Caki2 (cell line): ENCODE results near the gene AMTN. TPM values are rescaled to one million over a fixed set of nuclear protein-coding genes. Genes with fewer than 3 reads are reported as not detected.

Source experiments
- DNase-seq: peaks from one replicate; pipeline ENCODE4 v3.0.0-alpha.2; 2015; ENCODE audit warnings: low read depth
- in situ Hi-C: cut with HindIII; loops from 2 replicates; pipeline ENCODE4 v1.10.0; 2016; ENCODE audit warnings: low sequenced_read_pairs, low pct_unique_long_range_greater_than_20kb, mixed read lengths
- total RNA-seq: library from RNA; depleted of rRNA; stranded (reverse); fragments of >200 nt; shearing (Covaris generic); gene quantifications from 2 replicates; pipeline ENCODE4 v1.2.3, GENCODE V29; 2014; ENCODE audit warnings: low replicate concordance; rRNA removed

The AMTN gene
- total RNA-seq, 1 experiment from 2014 or later, result not detected

DNA sequence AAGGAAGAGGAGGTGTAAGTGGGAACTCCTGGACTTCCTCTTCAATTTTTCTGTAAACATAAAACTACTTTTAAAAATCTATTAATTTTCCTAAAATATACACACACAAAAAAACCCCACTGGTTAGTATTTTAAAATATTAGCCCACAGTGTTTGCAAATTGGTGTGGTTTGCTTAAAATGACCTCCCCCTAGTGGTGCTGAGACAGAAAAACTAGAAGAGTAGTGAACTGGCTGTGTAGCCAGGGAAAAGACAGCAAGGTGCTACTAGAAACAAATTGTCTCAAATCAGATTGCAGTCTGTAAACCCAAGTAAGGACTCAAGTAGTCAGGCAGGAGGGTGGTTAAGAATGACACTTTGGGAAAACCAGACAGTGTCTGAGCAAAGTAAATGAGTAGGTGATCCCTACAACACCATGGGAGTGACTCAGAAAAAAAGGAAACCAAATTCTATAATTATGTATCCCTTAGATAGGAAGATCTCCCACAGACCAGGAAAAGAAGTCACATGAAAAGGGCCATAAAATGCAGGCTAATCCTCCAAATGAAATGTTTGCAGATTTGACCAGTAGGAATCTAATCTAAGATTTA, 26.0 kb downstream of the AMTN start:
- in situ Hi-C loops, result no loop called here
- DNase-seq, result peak; percentile 19

DNA sequence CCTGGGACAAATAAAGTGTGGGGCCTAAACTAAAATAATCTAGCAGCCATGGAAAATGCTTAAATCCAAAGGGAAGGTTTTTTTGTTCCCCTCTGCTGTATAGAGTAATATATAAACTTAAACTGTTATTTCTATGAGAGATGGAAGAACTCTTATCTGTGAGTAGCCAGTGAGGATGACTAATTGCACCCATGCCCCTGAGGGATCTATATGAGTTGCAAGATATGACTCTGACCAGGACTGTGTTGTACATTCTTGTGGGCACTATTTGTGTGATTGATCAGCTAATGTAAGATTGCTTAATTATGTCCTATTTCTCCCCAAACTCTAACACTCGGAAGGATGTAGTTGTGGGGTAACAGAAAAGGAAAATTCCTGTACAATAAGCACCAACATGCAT, 38.5 kb downstream of the AMTN start:
- no peak for DNase-seq

DNA sequence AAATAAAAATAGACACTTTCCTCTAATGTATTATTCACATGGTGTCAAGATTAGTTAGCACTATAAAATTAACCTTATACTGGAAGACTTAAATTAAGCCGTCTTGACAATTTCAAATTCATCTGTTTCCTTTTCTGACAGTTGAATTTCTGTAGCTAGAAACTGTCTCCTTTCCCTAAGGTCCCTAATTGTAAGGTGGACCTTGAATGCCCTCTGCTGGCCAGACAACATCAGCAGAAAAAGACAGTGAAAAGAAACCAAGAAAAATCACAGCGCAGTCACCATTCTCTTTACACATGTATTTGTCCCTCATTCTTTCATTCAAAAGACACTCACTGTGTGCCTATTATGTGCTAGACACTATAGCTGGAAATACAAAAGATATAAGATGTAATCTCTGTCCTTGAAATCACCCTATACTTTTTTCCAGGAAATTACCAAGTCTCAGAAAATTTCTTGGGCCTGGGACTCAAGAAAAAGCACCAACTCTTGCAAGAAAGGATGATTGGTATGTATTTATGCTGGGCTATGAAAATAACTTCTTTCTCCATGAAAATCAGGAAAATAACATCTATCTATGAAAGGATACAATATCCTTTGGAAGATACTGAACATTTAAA, 41.0 kb downstream of the AMTN start:
- peak; percentile 37 for DNase-seq
- in situ Hi-C loops, result no loop called here

More for the DNA sequence above, 38.5 kb downstream of the AMTN start:
- in situ Hi-C loops, result no loop called here

DNA sequence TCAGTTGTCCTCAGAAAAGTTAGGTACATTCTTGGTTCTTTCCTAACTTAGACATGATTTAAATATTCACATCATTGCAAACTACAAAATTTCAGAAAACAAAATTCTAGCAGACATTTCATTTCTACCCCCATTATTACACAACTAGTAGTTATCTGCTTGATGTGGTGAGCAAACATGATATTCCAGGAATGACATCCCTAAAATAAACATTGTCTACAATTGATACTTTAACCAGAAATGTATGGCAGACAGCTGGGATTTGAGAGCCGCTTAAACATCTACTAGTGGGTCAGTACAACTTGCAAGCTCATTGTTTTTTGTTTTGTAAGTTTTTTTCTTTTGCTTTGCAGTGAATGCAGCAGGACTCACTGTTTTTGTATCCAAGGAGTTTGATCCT, 41.6 kb downstream of the AMTN start:
- DNase-seq, result no peak
- in situ Hi-C loops, result no loop called here

DNA sequence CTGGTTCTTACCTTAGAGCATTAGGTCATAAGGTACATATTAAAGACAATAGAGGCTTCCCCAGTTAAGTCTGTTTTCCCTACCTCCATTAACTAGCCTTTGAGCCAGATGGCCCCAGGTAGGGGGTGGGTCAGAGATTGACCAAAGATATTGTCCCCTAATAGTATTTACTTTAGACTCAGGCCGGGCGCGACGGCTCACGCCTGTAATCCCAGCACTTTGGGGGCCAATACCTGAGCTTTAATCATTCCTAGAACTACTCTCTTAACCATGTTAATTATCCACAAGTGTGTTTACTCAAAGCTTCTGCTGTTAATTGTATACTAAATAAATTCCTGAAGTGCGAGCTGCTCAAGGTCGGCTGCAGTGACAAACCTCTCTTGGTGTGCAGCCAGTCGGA, 45.7 kb downstream of the AMTN start:
- peak; percentile 5 for DNase-seq
- in situ Hi-C loops, result no loop called here

DNA sequence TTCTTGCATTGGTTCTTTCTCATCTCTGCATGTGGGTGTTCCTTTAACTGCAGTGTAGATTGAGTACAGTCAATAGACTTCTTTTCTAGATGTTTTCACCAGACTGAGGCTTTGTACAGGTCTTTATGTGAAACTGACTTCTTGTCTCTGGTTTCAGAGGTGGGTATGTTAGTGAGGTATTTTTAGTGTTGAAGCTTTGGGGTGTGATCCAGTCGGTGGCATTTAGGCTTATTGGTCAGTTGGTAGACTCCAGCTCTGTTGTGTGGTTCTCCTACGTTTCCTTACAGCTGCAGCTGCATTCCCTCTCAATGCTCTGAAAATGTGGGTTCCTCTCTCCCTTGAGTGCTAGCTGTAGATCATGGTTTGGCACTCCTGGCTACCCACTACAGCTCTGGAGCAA, 52.4 kb downstream of the AMTN start:
- in situ Hi-C loops, result no loop called here
- no peak for DNase-seq

DNA sequence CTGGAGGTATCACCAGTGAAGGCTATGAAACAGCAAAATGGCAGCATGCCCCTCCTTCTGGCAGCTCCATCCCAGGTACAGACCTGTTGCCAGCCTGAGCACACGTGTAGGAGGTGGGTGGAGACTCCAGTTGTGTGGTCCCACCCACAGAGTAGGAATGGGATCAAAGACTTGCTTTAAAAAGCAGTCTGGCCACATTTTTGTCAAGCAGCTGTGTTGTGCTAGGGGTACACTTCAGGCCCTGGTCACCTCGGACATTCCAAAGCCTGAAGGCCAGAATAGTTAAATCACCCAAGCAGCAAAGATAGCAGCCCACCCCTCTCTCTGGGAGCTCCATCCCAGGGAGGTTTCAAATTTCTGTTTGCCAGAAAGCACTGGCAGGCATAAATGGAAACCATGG, 53.4 kb downstream of the AMTN start:
- in situ Hi-C loops, result no loop called here
- no peak for DNase-seq

DNA sequence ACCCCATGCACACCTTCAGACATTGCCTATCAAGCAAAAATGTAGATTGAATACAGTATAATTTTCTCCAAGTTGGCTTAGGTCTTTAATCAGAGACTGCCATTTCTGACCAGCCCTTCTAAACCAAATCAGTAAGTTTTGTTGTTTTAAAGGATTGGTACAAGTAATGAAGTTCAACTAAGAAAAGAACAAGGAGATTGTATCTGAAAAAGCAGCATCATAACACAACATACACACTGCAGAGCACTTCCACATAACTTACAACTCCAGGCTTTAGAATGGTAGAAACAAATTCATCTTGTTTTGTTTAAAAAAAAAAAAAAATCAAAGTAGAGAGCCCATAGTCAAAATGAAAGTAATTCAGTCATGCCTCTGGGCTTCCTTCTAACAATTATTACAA, 57.6 kb downstream of the AMTN start:
- DNase-seq, result no peak
- in situ Hi-C loops, result no loop called here

DNA sequence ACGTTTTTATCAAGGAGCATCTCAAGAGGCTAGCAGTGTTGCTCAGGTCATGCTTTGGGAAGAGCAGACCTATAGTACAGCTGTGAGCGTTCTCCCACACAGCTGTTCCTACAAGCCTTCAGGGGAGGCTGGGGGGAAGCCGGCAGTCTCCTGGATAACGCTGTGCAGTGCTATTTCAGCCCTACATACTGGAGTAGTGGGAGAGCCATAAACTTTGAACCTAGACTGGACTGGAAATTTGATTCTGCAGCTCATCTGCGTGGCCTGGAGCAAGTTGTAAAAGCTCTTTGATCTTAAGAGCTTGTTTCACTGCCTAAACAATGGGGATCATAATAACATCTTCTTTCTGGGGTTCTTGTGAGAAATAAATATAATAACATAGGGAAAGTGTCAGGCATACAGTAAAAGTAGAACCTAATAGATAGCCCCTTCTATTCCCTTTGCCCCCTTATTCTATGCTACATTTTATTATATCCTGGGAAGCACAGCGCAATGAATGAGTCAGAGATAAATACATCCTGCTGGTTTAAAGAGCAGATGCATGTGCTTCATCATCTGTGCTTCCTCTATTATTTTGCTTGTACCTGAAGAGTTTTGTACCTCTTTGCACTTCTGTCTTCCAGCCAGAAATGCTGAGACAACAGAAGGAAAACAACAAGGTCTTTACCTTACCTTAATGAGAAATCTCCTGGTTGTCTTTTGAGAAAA, 59.0 kb downstream of the AMTN start:
- in situ Hi-C loops, result no loop called here
- DNase-seq, result no peak

DNA sequence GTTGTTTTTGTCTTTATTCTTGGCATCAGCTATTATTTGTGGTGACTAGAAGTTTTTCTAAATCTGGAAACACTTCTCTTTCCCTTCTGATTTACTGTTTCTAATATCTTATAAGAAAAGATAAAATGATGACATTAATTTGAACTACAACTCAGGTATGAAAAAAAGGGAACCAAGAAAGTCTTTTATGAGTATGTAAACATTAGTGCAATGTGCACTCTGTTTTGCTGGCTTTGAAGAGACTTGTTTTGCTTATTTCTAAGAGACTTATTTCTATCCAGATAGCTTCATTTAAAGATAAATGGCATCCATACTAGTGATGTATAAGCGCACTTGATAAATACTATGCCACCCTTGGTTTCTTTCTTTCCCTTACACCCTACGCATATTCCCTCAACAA, 63.6 kb downstream of the AMTN start:
- DNase-seq, result no peak
- in situ Hi-C loops, result no loop called here

Other genes with a start within 250 kb of the AMTN start
- gene CABS1, start 183.6 kb upstream of the AMTN start, total RNA-seq, result not detected in 2 replicates
- gene SMR3A, start 157.8 kb upstream of the AMTN start, total RNA-seq, result not detected in 2 replicates
- not detected in 2 replicates for gene SMR3B, start 135.4 kb upstream of the AMTN start, total RNA-seq
- not detected in 2 replicates for gene OPRPN, start 120.6 kb upstream of the AMTN start, total RNA-seq
- not detected in 2 replicates for gene MUC7, start 46.4 kb upstream of the AMTN start, total RNA-seq
- gene AMBN, start 73.7 kb downstream of the AMTN start, total RNA-seq, result not detected in 2 replicates
- gene ENAM, start 110.2 kb downstream of the AMTN start, total RNA-seq, result not detected in 2 replicates
- not detected in 2 replicates for gene JCHAIN, start 147.9 kb downstream of the AMTN start, total RNA-seq
- 9.5 and 10.9 TPM in 2 replicates for gene UTP3, start 170.0 kb downstream of the AMTN start, total RNA-seq
- gene RUFY3, start 203.4 kb downstream of the AMTN start, total RNA-seq, result 18.2 and 42.9 TPM in 2 replicates